HG03521 (cell line): ENCODE measurements around the gene DMRTC2.

Source experiments
- ATAC-seq: cut with Tn5 transposase; IDR thresholded peaks from one replicate; pipeline ENCODE4 v1.9.1; 2021; ENCODE audit warnings: mild to moderate bottlenecking, moderate library complexity; ENCODE audit not compliant: unreplicated experiment

DMRTC2 gene

GRCh38 chr19:41887711-41888382, 43.0 kb downstream of the DMRTC2 start:
- ATAC-seq: no peak

GRCh38 chr19:41888926-41889325, 44.1 kb downstream of the DMRTC2 start:
- no peak for ATAC-seq

GRCh38 chr19:41889896-41890295, 45.1 kb downstream of the DMRTC2 start:
- no peak for ATAC-seq

- ATAC-seq: no peak
These were observed 46.1 kb downstream of the DMRTC2 start for GRCh38 chr19:41890936-41891335.

GRCh38 chr19:41892173-41892902, 47.5 kb downstream of the DMRTC2 start:
- ATAC-seq: no peak

GRCh38 chr19:41893899-41894298, 49.1 kb downstream of the DMRTC2 start:
- ATAC-seq: no peak

- no peak for ATAC-seq
These were observed 49.5 kb downstream of the DMRTC2 start for GRCh38 chr19:41894350-41894749.

- ATAC-seq: no peak
These were observed 51.1 kb downstream of the DMRTC2 start for GRCh38 chr19:41895745-41896580.

GRCh38 chr19:41896581-41896942, 51.7 kb downstream of the DMRTC2 start:
- no peak for ATAC-seq

- no peak for ATAC-seq
These were observed 52.3 kb downstream of the DMRTC2 start for GRCh38 chr19:41897181-41897580.

- ATAC-seq: no peak
These were observed 53.0 kb downstream of the DMRTC2 start for GRCh38 chr19:41897820-41898219.

- ATAC-seq: no peak
These were observed 53.4 kb downstream of the DMRTC2 start for GRCh38 chr19:41898235-41898634.
